Adipocyte (in vitro differentiated cells): ENCODE data around the gene DOCK6.

ENCODE experiments used
- DNase-seq: peaks from one replicate; pipeline ENCODE4 v3.0.0-alpha.2; 2015; ENCODE audit warnings: low read depth
- H3K27me3 ChIP-seq: replicated peaks from 2 replicates; pipeline ENCODE4 v1.7.0; 2013; ENCODE audit warnings: mild to moderate bottlenecking, low read length, moderate library complexity; ENCODE audit not compliant: control insufficient read depth, insufficient read depth
- H3K36me3 ChIP-seq: 2 replicates; pipeline ENCODE4 v1.7.0; 2013; ENCODE audit warnings: low read length, mild to moderate bottlenecking, moderate library complexity; ENCODE audit not compliant: control insufficient read depth, insufficient read depth, severe bottlenecking
- H3K4me1 ChIP-seq: 2 replicates; pipeline ENCODE4 v1.7.0; 2013; ENCODE audit warnings: mild to moderate bottlenecking, low read length, moderate library complexity; ENCODE audit not compliant: control insufficient read depth, insufficient read depth
- H3K4me3 ChIP-seq: 2 replicates; pipeline ENCODE4 v1.7.0; 2013; ENCODE audit warnings: mild to moderate bottlenecking, low read length, moderate library complexity
- H3K9ac ChIP-seq: 2 replicates; pipeline ENCODE4 v1.7.0; 2013; ENCODE audit warnings: mild to moderate bottlenecking, low read length, moderate library complexity
- H3K9me3 ChIP-seq: 2 replicates; pipeline ENCODE4 v1.7.0; 2013; ENCODE audit warnings: mild to moderate bottlenecking, low read length, moderate library complexity; ENCODE audit not compliant: control insufficient read depth

Gene DOCK6

DNA sequence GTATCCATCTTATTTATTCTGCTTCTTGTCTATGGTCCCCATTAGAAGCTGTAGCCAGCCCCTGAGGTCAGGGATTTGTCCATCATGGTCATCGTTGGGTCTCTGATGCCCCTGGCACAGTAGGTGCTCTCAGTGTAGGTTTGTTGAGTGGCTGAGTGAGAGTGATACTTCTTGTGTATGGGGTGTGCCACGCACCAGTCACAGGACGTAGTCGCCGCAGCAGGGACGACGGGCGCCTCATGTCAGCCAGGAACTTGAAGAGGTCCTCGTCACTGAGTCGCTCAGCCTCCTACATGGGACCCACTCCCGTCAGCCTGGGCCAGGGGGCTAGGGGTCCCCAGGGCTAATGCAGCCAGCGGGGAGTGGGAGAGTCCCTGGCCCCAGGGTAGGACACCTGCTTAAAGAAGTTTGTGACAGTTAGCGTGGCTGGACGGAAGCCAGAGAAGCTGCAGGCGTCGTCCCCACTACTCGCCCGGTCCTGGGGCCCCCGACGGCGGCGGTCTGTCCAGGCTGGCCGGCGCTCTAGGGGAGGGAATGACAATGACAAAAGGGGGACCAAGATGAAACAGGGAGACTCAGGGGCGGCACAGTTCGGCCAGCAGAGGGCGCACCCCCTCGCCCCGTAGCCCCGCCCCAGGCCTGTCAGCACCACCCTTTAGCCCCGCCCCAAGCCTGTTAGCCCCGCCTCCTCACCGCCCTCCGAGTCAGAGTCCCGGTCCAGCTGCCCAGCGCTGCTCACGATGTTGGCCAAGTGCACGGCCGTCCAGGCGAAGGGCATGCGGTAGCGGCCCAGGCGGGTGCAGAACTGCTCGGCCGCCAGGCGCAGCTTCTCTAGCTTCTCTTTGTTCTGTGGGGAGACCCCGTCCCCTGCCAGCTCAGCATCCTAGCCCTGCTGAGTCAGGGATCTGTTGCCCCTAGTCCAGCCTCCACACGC, 19.2 kb downstream of the DOCK6 start:
- Histone ChIP-seq H3K9ac (no peak overlapping the region), H3K9me3 (no peaks in the 10 kb centered on the region), H3K36me3 (peaks cover 20% of the 10 kb centered on the region), H3K27me3 (no peaks in the 10 kb centered on the region), H3K4me3 (no peak overlapping the region), H3K4me1 (peaks cover 5% of the 10 kb centered on the region)
- peak; percentile 75 for DNase-seq

DNA sequence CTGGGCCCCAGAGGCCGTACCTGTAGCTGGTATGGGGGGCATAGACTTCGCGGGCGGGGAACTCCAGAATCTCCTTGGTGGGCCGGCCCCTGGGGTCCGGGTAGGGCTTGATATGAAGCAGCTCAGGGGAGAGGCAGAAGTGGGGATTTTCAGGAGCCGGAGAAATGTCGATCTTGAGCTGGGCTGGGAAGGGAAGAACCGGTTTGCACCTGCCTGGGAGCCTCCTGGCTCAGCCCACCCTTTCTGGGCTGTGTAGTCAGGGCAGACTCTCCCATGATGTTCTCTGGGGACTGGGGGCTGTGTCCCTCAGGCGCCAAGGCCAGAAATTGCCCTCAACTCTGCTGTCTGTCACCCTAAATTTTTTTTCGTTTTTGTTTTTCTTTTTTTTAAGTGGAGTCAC, 20.3 kb downstream of the DOCK6 start:
- DNase-seq, result no peak
- Histone ChIP-seq H3K27me3 (no peaks in the 10 kb centered on the region), H3K4me3 (no peak overlapping the region), H3K9me3 (no peaks in the 10 kb centered on the region), H3K9ac (no peak overlapping the region), H3K36me3 (peaks cover 15% of the 10 kb centered on the region), H3K4me1 (peaks cover 5% of the 10 kb centered on the region)

DNA sequence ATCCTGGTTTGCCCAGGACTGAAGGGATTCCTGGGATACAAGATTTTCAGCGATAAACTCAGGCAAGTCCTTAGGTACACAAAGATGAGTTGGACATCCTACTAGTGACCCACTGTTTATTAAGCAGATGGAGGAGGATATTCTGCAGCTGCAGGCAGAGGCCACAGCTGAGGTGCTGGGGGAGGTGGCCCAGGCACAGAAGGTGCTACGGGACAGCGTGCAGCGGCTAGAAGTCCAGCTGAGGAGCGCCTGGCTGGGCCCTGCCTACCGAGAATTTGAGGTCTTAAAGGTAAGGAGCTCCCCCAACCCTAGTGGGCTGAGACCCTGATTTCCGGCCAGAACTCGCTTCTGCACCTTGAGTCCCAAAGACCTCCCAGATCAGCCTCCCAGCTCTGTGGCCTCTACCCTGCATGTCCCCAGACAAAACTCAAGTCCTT, 22.3 kb downstream of the DOCK6 start:
- H3K36me3 ChIP-seq, result peaks cover 15% of the 10 kb centered on the region
- no peak overlapping the region for H3K4me3 ChIP-seq
- peaks cover 5% of the 10 kb centered on the region for H3K4me1 ChIP-seq
- no peaks in the 10 kb centered on the region for H3K27me3 ChIP-seq
- DNase-seq, result no peak
- no peak overlapping the region for H3K9ac ChIP-seq
- H3K9me3 ChIP-seq, result no peaks in the 10 kb centered on the region

DNA sequence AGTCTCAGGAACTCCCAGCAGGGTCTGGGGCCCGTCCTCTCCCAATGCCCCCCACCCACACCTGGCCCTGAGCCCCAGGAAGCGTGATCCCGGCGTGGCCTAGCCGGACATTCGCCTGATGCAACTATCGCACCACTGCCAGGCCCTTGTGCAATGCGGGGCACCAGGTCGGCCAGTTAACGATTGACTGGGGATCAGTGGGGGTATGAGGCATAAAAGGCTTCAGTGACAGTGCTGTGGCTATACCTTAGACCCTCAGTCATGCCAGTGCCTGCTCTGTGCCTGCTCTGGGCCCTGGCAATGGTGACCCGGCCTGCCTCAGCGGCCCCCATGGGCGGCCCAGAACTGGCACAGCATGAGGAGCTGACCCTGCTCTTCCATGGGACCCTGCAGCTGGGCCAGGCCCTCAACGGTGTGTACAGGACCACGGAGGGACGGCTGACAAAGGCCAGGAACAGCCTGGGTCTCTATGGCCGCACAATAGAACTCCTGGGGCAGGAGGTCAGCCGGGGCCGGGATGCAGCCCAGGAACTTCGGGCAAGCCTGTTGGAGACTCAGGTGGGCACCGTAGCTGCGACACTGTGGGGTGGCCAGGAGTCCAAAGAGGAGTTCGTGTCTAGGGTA, 22.8 kb downstream of the DOCK6 start, which contains the start of gene ANGPTL8:
ANGPTL8 (plus strand) TSS at position 243 of the 624 bp plus-strand sequence; CDS start at position 262, 19 bp downstream.
- no peaks in the 10 kb centered on the region for H3K27me3 ChIP-seq
- H3K9ac ChIP-seq, result no peak within 1 kb of the TSS
- no peak for DNase-seq
- peaks cover 15% of the 10 kb centered on the region for H3K36me3 ChIP-seq
- no peaks in the 10 kb centered on the region for H3K9me3 ChIP-seq
- no peak within 1 kb of the TSS for H3K4me3 ChIP-seq
- peaks cover 5% of the 10 kb centered on the region for H3K4me1 ChIP-seq

DNA sequence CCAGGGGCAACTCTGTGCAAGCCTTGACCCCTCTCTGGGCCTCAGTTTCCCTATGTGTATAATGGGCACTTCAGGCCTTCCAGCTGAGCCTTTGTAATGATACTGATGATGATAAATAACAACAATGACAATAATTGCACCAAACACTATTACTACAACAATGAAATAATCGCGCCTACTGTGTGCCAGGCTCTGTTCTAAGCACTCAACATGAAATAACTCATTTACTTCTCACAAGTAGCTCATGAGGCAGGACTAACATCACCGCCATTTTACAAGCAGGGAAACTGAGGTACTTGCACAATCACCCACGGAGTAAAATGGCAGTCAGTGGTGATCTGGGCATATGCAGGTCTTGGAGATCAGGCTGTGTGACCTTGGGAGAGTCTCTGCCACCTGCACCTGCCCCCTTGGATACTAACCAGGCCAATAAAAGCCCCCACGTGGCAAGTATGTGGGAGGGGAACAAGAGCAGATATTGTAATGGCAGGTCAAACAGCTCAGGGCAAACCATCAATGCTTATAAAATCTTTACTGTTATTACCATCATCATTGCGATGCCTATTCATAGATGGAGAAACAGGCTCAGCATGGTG, 23.4 kb downstream of the DOCK6 start:
- no peak overlapping the region for H3K4me3 ChIP-seq
- no peaks in the 10 kb centered on the region for H3K27me3 ChIP-seq
- no peaks in the 10 kb centered on the region for H3K9me3 ChIP-seq
- no peak for DNase-seq
- H3K9ac ChIP-seq, result no peak overlapping the region
- H3K4me1 ChIP-seq, result peaks cover 5% of the 10 kb centered on the region
- peaks cover 15% of the 10 kb centered on the region for H3K36me3 ChIP-seq

DNA sequence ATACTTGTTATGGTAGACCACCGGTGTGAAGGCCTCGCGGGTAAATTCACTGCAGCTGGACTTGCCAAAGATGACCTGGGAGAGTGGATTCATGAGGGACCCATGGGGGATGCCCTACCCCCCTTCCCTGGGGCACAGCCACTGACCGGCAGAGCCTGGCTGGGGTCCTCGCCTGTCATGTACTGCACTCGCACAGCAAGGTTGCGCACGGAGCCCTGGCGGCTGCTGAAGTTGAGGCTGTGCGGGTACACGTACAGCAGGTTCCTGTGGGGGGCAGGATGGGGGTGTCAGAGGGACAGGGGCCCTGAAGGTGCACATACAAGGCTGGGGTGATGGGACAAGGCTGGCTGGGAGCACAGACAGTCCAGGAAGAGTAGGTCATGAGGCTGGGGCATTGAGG, 24.3 kb downstream of the DOCK6 start:
- no peak overlapping the region for H3K4me3 ChIP-seq
- peaks cover 15% of the 10 kb centered on the region for H3K36me3 ChIP-seq
- no peaks in the 10 kb centered on the region for H3K27me3 ChIP-seq
- DNase-seq, result no peak
- H3K4me1 ChIP-seq, result peaks cover 10% of the 10 kb centered on the region
- no peak overlapping the region for H3K9ac ChIP-seq
- no peaks in the 10 kb centered on the region for H3K9me3 ChIP-seq

DNA sequence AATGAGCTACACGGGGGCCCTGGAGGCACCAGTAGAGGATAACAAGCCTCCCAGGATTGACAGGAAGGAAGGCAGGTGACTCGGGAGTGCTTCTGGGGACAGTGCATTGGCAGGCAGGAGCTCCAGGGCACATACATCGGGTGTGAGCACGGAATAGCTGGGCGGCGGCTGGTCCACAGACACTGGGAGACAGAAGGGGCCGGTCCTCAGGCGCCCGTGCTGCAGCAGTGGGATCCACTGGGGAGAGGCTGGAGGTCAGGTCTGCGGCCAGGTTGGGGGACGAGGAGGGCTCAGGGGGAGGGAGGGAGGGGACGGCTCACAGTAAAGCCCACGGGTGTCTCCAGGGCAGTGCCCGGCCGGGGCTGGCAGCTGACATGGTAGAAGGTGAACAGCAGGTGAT, 25.0 kb downstream of the DOCK6 start:
- Histone ChIP-seq H3K36me3 (peaks cover 16% of the 10 kb centered on the region), H3K9me3 (no peaks in the 10 kb centered on the region), H3K27me3 (no peaks in the 10 kb centered on the region), H3K9ac (no peak overlapping the region), H3K4me1 (peaks cover 12% of the 10 kb centered on the region), H3K4me3 (no peak overlapping the region)
- DNase-seq, result no peak

DNA sequence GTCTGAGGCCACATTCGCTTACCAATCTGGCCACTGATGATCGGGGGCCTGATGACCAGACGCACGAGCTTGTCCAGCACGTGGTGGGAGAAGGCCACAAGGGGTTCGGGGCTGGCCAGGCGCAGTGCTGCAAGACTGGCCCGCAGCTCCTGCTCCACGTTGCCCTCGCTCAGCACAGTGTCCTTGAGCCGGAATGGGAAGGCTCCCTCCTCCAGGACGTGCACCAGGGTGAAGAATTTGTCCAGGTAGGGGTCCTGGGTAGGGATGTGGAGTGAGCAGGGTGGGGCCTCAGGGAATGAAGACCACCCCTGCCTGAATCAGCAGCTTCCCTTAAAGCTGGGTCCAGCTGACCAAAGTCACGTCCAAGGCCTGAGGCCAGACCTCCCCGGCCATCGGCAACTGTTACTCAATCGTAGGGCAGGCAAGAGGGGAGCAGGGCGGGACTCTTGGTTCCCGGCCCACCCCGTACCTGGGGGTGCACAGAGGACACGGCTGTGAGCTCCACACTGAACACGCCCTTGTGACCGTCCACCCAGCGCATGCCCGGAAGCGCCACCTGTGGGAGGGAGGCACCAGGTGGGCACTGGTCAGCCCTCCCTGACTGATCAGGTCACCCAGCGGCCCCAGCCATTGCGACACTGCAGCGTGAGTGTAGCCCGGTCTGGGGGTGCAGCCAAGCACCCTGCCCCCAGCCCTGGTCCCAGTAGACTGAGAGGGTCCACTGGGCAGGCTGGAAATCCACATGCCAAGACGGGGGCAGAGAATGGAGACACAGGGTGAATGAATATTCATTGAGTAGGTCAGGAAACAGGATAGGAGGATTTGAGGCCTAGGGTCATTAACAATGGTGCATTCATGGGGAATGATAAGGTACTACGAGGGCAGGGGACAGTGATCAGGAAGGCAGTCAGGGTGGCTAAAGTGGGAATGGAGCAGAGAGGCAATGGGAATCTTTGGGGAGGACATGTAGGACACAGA, 25.7 kb downstream of the DOCK6 start:
- no peak for DNase-seq
- peaks cover 14% of the 10 kb centered on the region for H3K4me1 ChIP-seq
- H3K9ac ChIP-seq, result no peak overlapping the region
- no peaks in the 10 kb centered on the region for H3K27me3 ChIP-seq
- H3K9me3 ChIP-seq, result no peaks in the 10 kb centered on the region
- peaks cover 19% of the 10 kb centered on the region for H3K36me3 ChIP-seq
- no peak overlapping the region for H3K4me3 ChIP-seq

DNA sequence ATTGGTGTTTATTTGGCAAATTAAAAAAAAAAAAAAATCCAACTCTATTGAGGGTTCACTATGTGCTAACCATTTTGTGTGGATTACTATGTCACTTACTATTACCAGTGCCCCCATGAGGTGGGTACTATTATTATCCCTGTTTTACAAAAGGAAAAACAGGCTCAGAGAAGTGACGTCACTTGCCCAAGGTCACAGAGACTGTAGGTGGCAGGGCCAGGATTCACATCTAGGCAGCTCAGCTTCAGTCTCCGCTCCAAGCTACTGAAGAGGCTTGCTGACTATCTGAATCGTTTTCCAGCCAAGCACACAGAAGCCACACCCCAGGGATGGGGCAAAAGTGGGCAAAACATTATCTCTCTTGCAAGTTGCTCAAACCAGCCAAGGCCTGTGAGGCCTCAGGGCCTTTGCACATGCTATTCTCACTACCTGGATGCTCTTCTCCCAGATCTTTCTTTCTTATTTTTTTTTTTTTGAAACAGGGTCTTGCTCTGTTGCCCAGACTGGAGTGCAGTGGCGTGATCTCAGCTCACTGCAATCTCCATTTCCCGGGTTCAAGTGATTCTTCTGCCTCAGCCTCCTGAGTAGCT, 27.7 kb downstream of the DOCK6 start:
- Histone ChIP-seq H3K9ac (no peak overlapping the region), H3K36me3 (peaks cover 14% of the 10 kb centered on the region), H3K27me3 (no peaks in the 10 kb centered on the region), H3K4me3 (no peak overlapping the region), H3K4me1 (peaks cover 24% of the 10 kb centered on the region), H3K9me3 (no peaks in the 10 kb centered on the region)
- no peak for DNase-seq

DNA sequence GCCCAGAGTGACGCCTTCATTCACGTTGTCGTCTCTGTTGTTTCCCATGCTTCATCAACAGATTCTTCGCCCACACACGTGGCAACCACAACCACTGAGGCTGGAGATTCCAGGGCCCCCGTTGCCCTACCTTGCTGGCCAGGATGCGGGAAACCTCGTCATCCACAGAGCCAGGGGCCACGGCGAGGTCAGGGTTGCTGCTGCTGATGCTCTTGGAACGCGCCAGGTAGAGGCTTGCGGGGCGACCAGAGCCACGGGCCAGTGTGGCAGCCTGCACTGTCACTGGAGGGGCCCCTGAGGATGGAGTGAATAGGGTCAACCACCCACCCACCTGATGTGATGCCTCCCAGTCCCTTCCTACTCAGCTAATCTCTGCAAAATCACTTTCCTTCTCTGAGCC, 29.3 kb downstream of the DOCK6 start:
- DNase-seq, result no peak
- Histone ChIP-seq H3K36me3 (peaks cover 12% of the 10 kb centered on the region), H3K4me1 (peaks cover 20% of the 10 kb centered on the region), H3K9me3 (no peaks in the 10 kb centered on the region), H3K27me3 (no peaks in the 10 kb centered on the region), H3K4me3 (no peak overlapping the region), H3K9ac (peak overlapping the region; percentile 55)
